GM10248 (cell line): ENCODE data around the gene LRRC43.

Source experiments
- CTCF ChIA-PET: fragments of 300-600 bp; sonication (Branson Sonifier 250); formaldehyde crosslinking; extraction: SDS; loops from one replicate; lab custom pipeline; 2021; ENCODE audit warnings: antibody characterized with exemption; lab: Yijun Ruan, JAX
- POLR2A ChIA-PET: fragments of 350-650 bp; sonication (Branson Sonifier 250); formaldehyde crosslinking; extraction: SDS; loops from one replicate; lab custom pipeline; 2020; ENCODE audit warnings: antibody characterized with exemption; lab: Yijun Ruan, JAX
- DNase-seq: peaks from one replicate; pipeline ENCODE4 v3.0.0; 2012; ENCODE audit errors: extremely low spot score
- TF ChIP-seq, protein P1 (sequence below): IDR thresholded peaks from 2 replicates; pipeline ENCODE4 v1.5.1; 2012; ENCODE audit warnings: mild to moderate bottlenecking, low read depth; ENCODE audit errors: extremely low read depth, missing control alignments, control extremely low read depth

The LRRC43 gene

DNA sequence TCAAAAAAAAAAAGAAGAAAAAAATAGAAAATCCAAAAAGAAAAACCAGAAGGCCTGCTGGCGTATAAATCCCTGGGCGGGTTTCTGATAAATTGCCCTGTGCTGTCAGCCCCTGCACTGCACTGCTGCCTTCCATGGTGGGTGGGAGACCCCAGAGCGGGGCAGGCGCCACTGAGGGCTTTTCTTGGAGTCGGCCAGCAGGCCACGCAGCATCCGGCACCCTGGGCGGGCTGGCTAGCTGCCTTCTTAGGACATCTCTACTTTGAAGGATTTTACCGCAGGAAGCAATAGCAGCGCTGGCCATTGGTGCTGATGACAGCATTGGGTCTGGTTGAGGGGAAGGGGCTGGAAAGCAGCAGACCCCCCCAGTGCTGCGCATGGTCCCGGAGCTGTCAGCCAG lies 38.0 kb upstream of the LRRC43 start:
- ChIA-PET CTCF (interaction anchor here (1.0 to 1.8 kb wide), 3 partner anchors 21 to 90 kb away, joined by 3 to 5 read pairs (median 4); no protein-coding TSS in a partner anchor), POLR2A (no interaction called here)

DNA sequence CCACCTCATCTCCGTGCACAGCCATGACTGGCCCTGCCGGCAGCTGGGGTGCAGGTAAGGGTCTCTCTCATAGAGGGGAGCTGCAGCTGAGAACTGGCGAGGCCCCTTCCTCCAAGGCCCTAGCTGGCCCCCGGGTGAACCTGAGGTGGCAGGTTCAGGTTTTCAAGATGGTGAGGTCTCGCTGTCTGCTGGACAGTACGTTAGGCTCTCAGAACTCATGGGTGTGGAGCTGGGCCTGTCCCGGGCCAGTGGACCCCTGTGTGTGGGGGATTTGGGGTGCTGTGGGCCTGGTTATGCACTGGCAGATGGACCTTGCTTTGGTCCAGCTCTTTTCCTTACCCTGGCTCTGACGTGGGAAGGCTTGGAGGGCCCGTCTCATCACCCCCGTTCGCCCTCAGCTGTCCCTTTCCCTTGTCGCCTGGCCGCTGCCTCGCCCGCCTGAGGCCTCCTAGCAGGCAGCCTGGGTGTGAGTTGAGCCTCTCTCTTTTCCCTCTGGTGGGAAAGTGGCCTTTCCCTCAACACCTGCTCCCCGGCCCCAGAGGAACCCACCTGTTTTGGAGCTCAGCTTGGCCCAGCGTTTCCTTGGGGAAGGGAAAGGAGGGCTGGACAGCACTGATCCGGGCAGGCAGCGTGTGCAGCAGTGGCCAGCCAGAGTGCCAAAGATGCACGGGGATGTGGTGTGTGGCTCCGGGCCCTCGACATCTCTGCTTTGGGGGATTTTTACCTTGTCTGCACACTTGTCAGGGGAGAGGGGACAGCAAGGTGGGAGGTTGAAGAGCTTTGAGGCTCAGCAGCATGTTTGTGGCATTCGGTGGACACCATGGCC lies 37.2 kb upstream of the LRRC43 start:
- POLR2A ChIA-PET: no interaction called here
- TF ChIP-seq, protein P1, sequence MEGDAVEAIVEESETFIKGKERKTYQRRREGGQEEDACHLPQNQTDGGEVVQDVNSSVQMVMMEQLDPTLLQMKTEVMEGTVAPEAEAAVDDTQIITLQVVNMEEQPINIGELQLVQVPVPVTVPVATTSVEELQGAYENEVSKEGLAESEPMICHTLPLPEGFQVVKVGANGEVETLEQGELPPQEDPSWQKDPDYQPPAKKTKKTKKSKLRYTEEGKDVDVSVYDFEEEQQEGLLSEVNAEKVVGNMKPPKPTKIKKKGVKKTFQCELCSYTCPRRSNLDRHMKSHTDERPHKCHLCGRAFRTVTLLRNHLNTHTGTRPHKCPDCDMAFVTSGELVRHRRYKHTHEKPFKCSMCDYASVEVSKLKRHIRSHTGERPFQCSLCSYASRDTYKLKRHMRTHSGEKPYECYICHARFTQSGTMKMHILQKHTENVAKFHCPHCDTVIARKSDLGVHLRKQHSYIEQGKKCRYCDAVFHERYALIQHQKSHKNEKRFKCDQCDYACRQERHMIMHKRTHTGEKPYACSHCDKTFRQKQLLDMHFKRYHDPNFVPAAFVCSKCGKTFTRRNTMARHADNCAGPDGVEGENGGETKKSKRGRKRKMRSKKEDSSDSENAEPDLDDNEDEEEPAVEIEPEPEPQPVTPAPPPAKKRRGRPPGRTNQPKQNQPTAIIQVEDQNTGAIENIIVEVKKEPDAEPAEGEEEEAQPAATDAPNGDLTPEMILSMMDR: no peak
- CTCF ChIA-PET: interaction anchor here (0.6 to 1.8 kb wide), 5 partner anchors 13 to 643 kb away, joined by 3 to 5 read pairs (median 4); no protein-coding TSS in a partner anchor
- no peak for DNase-seq

More for the DNA sequence above, 38.0 kb upstream of the LRRC43 start:
- DNase-seq: no peak
- TF ChIP-seq, protein P1: no peak

DNA sequence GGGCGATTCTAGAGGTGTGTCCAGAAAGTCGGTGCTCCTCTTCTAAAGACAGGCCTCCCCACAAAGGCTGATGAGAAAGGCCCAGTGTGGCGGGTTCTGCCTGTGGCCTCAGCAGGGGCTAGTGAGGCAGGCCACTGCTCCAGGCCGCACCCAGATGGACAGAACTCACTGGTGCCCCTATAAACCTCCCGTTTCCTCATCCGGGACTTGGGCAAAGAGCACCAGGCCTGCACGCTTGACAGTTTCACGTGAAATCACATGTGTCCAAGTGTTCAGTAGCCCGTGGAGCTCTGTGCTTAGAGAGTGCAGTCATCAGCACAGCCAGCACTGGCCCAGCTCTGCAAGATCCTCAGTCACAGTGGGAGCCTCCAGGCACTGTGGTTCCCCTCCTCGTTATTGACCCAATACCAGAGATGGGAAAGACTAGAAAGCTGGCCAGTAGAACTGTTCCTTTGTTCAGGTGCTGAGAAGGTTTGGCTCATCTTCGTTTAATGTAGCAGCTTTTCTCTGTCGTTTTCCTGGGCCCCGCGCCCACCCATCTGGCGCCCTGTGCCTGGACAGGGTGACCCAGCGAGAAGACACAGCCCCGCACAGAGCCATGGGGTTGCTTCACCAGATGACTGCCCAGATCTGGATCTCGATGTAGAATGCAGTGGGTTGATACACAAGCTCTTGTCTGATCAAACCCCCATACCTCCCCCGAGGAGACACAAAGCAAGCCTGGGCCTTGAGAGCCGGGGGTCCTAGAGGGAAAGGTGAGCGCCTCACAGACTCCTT lies 35.2 kb upstream of the LRRC43 start:
- ChIA-PET POLR2A (no interaction called here), CTCF (interaction anchor here (0.9 to 1.6 kb wide), 4 partner anchors 12 to 93 kb away, joined by 3 to 5 read pairs (median 3); no protein-coding TSS in a partner anchor)
- DNase-seq: no peak
- TF ChIP-seq, protein P1: no peak

DNA sequence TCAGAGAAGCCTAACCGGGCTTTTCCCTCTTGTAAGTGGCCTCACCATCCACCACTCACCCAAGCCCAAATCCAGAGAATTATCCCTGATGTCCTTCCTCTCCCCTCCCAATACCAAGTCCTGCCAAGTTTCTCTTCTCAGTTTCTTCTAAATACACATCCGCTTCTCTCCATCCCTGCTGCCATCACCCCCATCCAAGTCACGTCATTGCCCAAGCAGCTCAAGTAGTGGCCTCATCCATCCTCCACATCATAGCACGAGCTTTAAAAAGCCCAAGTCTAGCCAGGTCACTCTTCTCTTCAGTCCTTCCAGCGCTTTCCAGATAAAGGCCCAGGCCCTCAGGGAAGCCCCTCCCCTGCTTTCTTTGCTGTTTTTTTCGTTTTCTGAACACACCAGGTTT lies 34.3 kb upstream of the LRRC43 start:
- ChIA-PET CTCF (interaction anchor here (0.9 to 1.6 kb wide), 4 partner anchors 11 to 94 kb away, joined by 3 to 5 read pairs (median 3); no protein-coding TSS in a partner anchor), POLR2A (interaction anchor here (0.5 kb wide), 1 partner anchor 1766 kb away, joined by 3 read pairs; no protein-coding TSS in a partner anchor)
- no peak for DNase-seq
- TF ChIP-seq, protein P1: no peak

DNA sequence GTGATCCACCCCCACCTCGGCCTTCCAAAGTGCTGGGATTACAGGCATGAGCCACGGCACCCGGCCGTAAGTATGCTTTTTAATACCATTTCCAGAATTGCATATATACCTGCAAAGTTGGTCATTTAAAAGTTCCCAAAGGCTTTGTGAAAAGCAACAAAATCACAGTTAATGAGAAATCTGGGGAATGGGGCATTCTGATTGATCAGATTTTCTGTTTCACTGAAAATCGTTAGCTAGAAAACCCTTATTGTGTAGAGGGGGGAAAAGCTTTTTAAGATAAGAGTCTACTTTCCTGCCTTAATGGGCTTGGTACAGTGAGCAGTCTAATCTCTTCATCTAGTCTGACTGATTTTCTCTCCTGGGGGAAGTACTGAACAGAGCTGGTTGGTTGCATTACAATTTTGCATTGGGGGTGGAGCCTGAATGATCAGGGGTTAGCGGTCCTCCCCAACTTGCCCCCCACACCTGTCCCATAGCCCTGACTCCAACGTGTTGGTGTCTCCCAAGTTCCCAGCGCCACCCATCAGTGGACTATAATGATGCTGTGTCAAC lies 32.7 kb upstream of the LRRC43 start:
- CTCF ChIA-PET: interaction anchor here (0.7 to 2.1 kb wide), 2 partner anchors 16 to 38 kb away, joined by 3 to 6 read pairs; no protein-coding TSS in a partner anchor

DNA sequence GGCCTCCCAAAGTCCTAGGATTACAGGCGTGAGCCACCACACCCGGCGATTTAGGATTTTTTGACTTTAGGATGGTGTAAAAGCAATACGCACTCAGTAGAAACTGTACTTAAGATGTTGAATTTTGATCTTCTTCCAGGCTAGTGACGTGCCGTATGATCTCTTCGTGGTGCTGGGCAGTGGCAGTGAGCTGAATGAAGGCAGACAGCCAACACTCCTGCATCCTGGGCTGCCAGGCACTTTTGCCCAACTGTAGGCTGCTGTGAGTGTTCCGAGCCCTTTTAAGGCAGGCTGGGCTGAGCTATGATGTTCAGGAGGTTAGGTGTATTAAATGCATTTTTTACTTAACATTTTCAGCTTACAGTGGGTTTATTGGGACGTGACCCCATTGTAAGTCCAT lies 30.2 kb upstream of the LRRC43 start:
- TF ChIP-seq, protein P1: no peak
- CTCF ChIA-PET: no interaction called here
- POLR2A ChIA-PET: no interaction called here
- no peak for DNase-seq

More for the DNA sequence above, 32.7 kb upstream of the LRRC43 start:
- no peak for DNase-seq
- POLR2A ChIA-PET: no interaction called here
- TF ChIP-seq, protein P1: no peak
